Measurements from ENCODE around the gene PLGRKT.
"Not testable (repeated sequence)": the region's sequence is repeated elsewhere in the genome, so short reads cannot be mapped to it uniquely, and the experiment has no call there.

DNA sequence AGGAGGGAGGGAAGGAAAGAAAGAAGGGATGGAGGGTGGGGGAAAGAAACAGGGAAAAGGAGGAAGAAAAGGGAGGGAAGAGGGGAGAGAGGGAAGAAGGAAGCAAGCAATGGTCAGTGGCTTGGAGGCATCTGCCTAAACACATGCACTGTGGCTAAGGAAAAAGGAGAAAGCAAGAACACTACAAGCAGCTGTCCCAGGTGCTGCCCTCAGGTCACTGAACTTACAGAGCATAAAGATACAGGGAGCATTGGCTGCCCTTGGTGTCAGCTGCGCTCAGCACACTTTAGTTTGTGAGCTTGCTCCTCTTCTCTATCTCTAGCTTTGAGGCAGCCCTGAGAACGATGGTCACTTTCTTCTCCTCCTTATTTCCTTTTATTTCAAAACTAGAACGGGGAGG lies 40.2 kb downstream of the PLGRKT start:
- TF ChIP-seq POLR2AphosphoS5 (IDR thresholded peaks at IDR 0.05; ENCODE audit: low read depth, low read length); POLR2A (IDR thresholded peaks at IDR 0.05; ENCODE audit: low read depth, low read length); TAF1 (IDR thresholded peaks at IDR 0.05; ENCODE audit: borderline replicate concordance, low read depth, low read length): not testable (repeated sequence)

Data from GM12892 (cell line).